Esophagus (tissue), 2 donors: ENCODE results near the gene NEURL1B. TPM values are rescaled to one million over a fixed set of nuclear protein-coding genes. Genes with fewer than 3 reads are reported as not detected.
A peak's percentile ranks its signal among the peaks of the same experiment; 100 is the strongest.
"Not testable (repeated sequence)": the region's sequence is repeated elsewhere in the genome, so short reads cannot be mapped to it uniquely, and the experiment has no call there.

Experiments
- H3K27ac ChIP-seq, 2 donors: one replicate each; pipeline ENCODE4 v1.5.1; 2013; ENCODE audit warnings: low read depth in 2 of 2, mild to moderate bottlenecking in 2 of 2, inconsistent platforms in 1 of 2, low read length in 1 of 2, moderate library complexity in 1 of 2
- H3K27me3 ChIP-seq, 2 donors: one replicate each; pipeline ENCODE4 v1.6.1; 2013; ENCODE audit warnings: low read length in 2 of 2, control low read depth in 1 of 2, mild to moderate bottlenecking in 1 of 2; ENCODE audit not compliant: insufficient read depth in 2 of 2, control insufficient read depth in 1 of 2
- H3K36me3 ChIP-seq, 2 donors: one replicate each; pipeline ENCODE4 v1.6.1; 2013; ENCODE audit warnings: low read length in 1 of 2; ENCODE audit not compliant: control insufficient read depth in 2 of 2, insufficient read depth in 2 of 2
- H3K4me1 ChIP-seq, 2 donors: one replicate each; pipeline ENCODE4 v1.6.1; 2013; ENCODE audit warnings: low read length in 1 of 2; ENCODE audit not compliant: control insufficient read depth in 2 of 2, insufficient read depth in 2 of 2
- H3K4me3 ChIP-seq, 2 donors: one replicate each; pipeline ENCODE4 v1.5.1; 2013; ENCODE audit warnings: low read length in 2 of 2, mild to moderate bottlenecking in 2 of 2, low read depth in 1 of 2, moderate library complexity in 1 of 2
- H3K9me3 ChIP-seq, 2 donors: one replicate each; pipeline ENCODE4 v1.6.1; 2013; ENCODE audit warnings: mild to moderate bottlenecking in 2 of 2, low read depth in 1 of 2, low read length in 1 of 2, moderate library complexity in 1 of 2; ENCODE audit not compliant: control insufficient read depth in 2 of 2, insufficient read depth in 1 of 2
- WGBS, 2 donors: extraction: QIAGEN DNeasy Blood & Tissue Kit; methylation state at CpG; one replicate each; pipeline ENCODE4 v1.1.7; 2013; 5-methylcytosine and 5-hydroxymethylcytosine counted together
- polyA plus RNA-seq, 2 donors: library from polyadenylated mRNA; stranded (reverse); fragments of 200-250 nt; gene quantifications; one replicate each; pipeline ENCODE4 v1.2.3, GENCODE V29; 2013
- donor health status: healthy with polysubstance abuse.
- donor health status: Bipolar disorder and iron deficiency.

The NEURL1B gene
- polyA plus RNA-seq, 2 donors = 6.9 to 8.6 TPM

- H3K27me3 ChIP-seq = no peaks in the 10 kb centered on the region
- no peaks in the 10 kb centered on the region for H3K9me3 ChIP-seq
- H3K4me3 ChIP-seq = no peak overlapping the region
- peaks cover 2% of the 10 kb centered on the region in 2 donors for H3K36me3 ChIP-seq
- H3K4me1 ChIP-seq = peaks cover 0 to 3% of the 10 kb centered on the region in 2 donors
- peak overlapping the region in 1 of 2 donors; percentile 3 for H3K27ac ChIP-seq
- WGBS, 2 donors = 83 to 92% methylated on average over 42 to 45 of the region's 45 CpGs
Observed at GRCh38 chr5:172669386-172670004, 28.4 kb downstream of the NEURL1B start.

GRCh38 chr5:172670005-172670402, 28.9 kb downstream of the NEURL1B start:
- Histone ChIP-seq H3K27ac (no peak overlapping the region), H3K9me3 (no peaks in the 10 kb centered on the region), H3K27me3 (no peaks in the 10 kb centered on the region), H3K4me3 (no peak overlapping the region), H3K4me1 (peaks cover 0 to 3% of the 10 kb centered on the region in 2 donors), H3K36me3 (peaks cover 2% of the 10 kb centered on the region in 2 donors)
- 84 to 93% methylated on average over 51 of the region's 51 CpGs for WGBS, 2 donors

GRCh38 chr5:172670444-172670843, 29.4 kb downstream of the NEURL1B start:
- Histone ChIP-seq H3K4me1 (peaks cover 0 to 2% of the 10 kb centered on the region in 2 donors), H3K4me3 (no peak overlapping the region), H3K27me3 (no peaks in the 10 kb centered on the region), H3K36me3 (peaks cover 2% of the 10 kb centered on the region in 2 donors), H3K9me3 (no peaks in the 10 kb centered on the region), H3K27ac (no peak overlapping the region)
- 95% methylated on average over 9 of the region's 9 CpGs for WGBS, 2 donors

- Histone ChIP-seq H3K27me3 (no peaks in the 10 kb centered on the region), H3K36me3 (peaks cover 2% of the 10 kb centered on the region in 2 donors), H3K27ac (no peak overlapping the region), H3K4me3 (no peak overlapping the region), H3K4me1 (no peaks in the 10 kb centered on the region), H3K9me3 (no peaks in the 10 kb centered on the region)
- 82 to 93% methylated on average over 5 of the region's 5 CpGs for WGBS, 2 donors
Observed at GRCh38 chr5:172671091-172671490, 30.0 kb downstream of the NEURL1B start.

GRCh38 chr5:172672681-172673080, 31.6 kb downstream of the NEURL1B start:
- H3K4me3 ChIP-seq = no peak overlapping the region
- no peaks in the 10 kb centered on the region for H3K9me3 ChIP-seq
- H3K4me1 ChIP-seq = peaks cover 0 to under 1% of the 10 kb centered on the region in 2 donors
- no peaks in the 10 kb centered on the region for H3K27me3 ChIP-seq
- 38 to 49% methylated on average over 2 of the region's 2 CpGs for WGBS, 2 donors
- H3K27ac ChIP-seq = no peak overlapping the region
- H3K36me3 ChIP-seq = peaks cover 2 to 4% of the 10 kb centered on the region in 2 donors

- Histone ChIP-seq H3K4me1 (peaks cover 0 to 2% of the 10 kb centered on the region in 2 donors), H3K36me3 (peaks cover 2 to 4% of the 10 kb centered on the region in 2 donors), H3K9me3 (no peaks in the 10 kb centered on the region), H3K4me3 (no peak overlapping the region), H3K27ac (no peak overlapping the region), H3K27me3 (no peaks in the 10 kb centered on the region)
- WGBS, 2 donors = 84% methylated on average over 7 of the region's 7 CpGs
Observed at GRCh38 chr5:172674155-172674554, 33.1 kb downstream of the NEURL1B start.

- H3K4me3 ChIP-seq = no peak overlapping the region
- H3K27ac ChIP-seq = no peak overlapping the region
- H3K27me3 ChIP-seq = no peaks in the 10 kb centered on the region
- H3K36me3 ChIP-seq = peaks cover 0 to 4% of the 10 kb centered on the region in 2 donors
- H3K4me1 ChIP-seq = peaks cover 2 to 4% of the 10 kb centered on the region in 2 donors
- no peaks in the 10 kb centered on the region for H3K9me3 ChIP-seq
- 87 to 89% methylated on average over 15 of the region's 15 CpGs for WGBS, 2 donors
Observed at GRCh38 chr5:172676914-172677475, 35.9 kb downstream of the NEURL1B start.

GRCh38 chr5:172678362-172678874, 37.4 kb downstream of the NEURL1B start:
- not testable (repeated sequence) for H3K36me3 ChIP-seq, H3K4me1 ChIP-seq, H3K27me3 ChIP-seq, H3K9me3 ChIP-seq, H3K4me3 ChIP-seq
- H3K27ac ChIP-seq = peak overlapping the region in 1 of 2 donors; percentile 41
- 86% methylated on average over 5 of the region's 5 CpGs for WGBS, 2 donors

GRCh38 chr5:172678902-172679301, 37.8 kb downstream of the NEURL1B start:
- peaks cover 0 to 4% of the 10 kb centered on the region in 2 donors for H3K36me3 ChIP-seq
- no peak overlapping the region for H3K4me3 ChIP-seq
- no peaks in the 10 kb centered on the region for H3K9me3 ChIP-seq
- WGBS, 2 donors = 44 to 55% methylated on average over 7 of the region's 7 CpGs
- peaks cover 2 to 4% of the 10 kb centered on the region in 2 donors for H3K4me1 ChIP-seq
- H3K27me3 ChIP-seq = no peaks in the 10 kb centered on the region
- peak overlapping the region in 1 of 2 donors; percentile 41 for H3K27ac ChIP-seq
